HG03108 (cell line): ENCODE measurements around the gene CLCA2.
"Not testable (repeated sequence)": the region's sequence is repeated elsewhere in the genome, so short reads cannot be mapped to it uniquely, and the experiment has no call there.

Source experiments
- ATAC-seq: cut with Tn5 transposase; IDR thresholded peaks from one replicate; pipeline ENCODE4 v1.9.1; 2021; ENCODE audit warnings: moderate library complexity; ENCODE audit not compliant: unreplicated experiment

CLCA2 gene

DNA sequence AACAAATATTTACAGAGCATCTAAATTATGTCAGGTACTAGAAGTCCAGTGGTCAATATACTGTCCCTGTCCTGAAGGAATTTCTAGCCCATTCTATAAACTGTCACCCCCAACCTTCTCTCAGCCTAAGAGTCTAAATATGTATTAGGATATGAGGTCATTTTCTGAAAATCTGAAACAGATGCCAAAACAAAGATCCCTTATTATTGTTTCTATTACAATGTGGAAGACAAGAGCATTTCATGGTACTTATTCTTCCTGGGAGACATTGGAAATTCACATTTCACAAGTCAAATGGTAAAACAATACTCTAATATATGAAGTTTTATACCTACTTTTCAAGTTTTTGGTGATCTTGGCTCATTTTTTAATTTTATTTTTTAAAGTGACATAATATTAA, 47.3 kb downstream of the CLCA2 start:
- no peak for ATAC-seq

DNA sequence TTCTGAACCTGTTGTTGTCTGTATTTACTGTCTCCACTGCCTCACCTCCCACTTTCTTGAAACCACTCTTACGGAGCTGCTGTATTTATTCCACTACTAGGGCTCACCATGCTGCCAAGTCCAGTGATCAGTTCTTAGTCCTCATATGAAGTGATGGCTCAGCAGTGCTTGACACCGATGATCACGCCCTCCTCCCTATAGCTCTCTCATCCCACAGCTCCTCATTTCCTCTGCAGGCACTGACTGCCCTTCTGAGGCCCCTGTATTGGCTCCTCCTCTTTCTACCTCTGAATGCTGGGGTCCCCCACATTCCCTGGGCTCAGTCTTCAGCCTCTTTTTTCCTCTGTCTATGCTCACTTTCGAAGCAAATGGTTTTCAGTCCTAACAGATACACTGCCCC, 48.2 kb downstream of the CLCA2 start:
- ATAC-seq, result no peak

- no peak for ATAC-seq
These were observed 48.8 kb downstream of the CLCA2 start for GRCh38 chr1:86472767-86473166.

- ATAC-seq, result no peak
These were observed 53.3 kb downstream of the CLCA2 start for GRCh38 chr1:86477256-86477655.

GRCh38 chr1:86477682-86478081, 53.7 kb downstream of the CLCA2 start:
- ATAC-seq, result no peak

GRCh38 chr1:86478416-86479156, 54.6 kb downstream of the CLCA2 start:
- no peak for ATAC-seq

DNA sequence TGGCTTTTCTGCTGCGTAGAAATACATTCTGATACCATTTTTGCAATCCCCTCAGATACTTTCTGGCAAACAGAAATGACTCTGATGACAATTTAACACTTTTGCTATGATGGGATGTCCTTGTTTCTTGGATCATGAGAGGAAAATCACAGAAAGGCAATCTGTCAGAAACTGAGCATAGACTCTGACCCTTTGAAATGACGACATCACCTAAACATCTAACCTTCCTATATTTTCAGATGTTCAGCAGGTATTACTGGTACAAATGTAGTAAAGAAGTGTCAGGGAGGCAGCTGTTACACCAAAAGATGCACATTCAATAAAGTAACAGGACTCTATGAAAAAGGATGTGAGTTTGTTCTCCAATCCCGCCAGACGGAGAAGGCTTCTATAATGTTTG, 58.0 kb downstream of the CLCA2 start:
- ATAC-seq, result no peak

GRCh38 chr1:86487131-86487810, 63.3 kb downstream of the CLCA2 start:
- no peak for ATAC-seq

- ATAC-seq, result no peak
These were observed 63.8 kb downstream of the CLCA2 start for GRCh38 chr1:86487811-86488141.

- ATAC-seq, result no peak
These were observed 65.4 kb downstream of the CLCA2 start for GRCh38 chr1:86489242-86489878.

GRCh38 chr1:86491171-86491950, 67.4 kb downstream of the CLCA2 start:
- no peak for ATAC-seq

GRCh38 chr1:86498281-86498680, 74.3 kb downstream of the CLCA2 start:
- no peak for ATAC-seq

DNA sequence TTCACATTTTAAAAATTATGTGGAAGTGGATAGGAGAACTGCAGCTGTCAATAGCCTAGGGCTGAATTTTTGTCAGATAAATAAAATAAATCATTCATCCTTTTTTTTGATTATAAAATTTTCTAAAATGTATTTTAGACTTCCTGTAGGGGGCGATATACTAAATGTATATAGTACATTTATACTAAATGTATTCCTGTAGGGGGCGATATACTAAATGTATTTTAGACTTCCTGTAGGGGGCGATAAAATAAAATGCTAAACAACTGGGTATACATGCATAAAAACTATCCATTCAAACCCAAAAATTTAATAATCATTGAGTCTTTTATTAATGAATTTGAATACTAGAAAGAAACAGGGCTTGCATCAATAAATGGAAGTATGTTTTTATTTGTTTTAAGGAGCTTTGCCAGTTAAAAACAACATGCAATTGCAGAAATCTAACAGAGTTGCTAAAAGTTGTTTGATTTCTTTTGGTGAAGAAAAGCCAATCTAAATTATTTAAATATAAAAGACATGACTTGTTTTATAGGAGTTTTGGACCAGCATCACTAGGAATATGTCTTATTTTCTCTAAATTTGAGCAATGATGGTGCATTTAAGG, 76.1 kb downstream of the CLCA2 start:
- no peak for ATAC-seq

DNA sequence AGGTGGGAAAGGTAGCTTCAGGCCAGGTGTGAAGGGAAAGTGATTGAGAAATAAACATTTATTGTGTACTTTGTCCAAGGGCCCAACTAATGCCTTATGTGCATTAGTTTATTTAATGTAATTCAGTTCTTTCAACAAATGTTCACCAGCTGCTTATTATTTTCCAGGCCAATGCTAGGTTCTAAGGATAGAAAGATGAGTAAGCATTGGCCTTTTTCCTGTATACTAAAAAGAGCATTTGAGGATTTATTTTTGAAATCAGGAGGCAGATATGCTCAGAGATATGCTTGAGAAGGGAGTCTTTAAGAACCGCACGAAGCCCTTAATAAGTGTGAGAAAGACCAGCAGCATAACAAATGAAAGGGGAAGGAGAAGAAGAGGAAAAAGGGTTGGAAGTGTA, 76.7 kb downstream of the CLCA2 start:
- ATAC-seq, result no peak

- not testable (repeated sequence) for ATAC-seq
These were observed 78.2 kb downstream of the CLCA2 start for GRCh38 chr1:86502125-86502646.

DNA sequence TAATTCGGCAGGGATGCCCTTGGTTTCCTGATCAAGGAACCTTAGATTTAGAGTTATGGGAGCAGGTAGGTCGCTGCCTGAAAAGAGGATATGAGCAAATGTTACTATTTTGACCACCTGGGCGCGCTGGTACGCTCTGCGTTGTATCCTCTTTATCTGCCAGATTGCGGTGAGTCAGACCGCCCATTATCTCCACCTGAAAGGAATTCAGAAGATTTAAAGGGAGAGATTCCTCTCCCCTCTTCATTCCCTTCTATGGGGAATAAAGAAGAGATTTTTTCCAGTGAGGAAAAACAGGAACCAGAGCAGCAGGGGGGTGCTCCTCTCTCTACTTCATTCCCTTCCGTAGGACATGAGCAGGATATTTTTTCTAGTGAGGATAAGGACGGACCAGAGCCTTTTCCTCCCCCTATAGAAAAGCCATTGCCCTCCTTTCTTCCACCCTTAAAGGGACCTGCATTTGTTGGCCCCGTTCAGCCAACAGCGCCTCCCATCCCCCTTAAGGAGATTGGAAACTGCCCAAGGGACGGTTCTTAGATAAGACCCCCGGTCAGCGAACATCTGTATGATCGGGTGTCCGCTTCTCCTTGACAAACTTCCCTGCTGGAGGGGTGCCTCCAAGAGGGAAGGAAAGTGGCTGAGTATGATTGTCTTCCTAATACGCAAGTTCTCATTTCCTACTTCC, 78.9 kb downstream of the CLCA2 start:
- ATAC-seq, result no peak

GRCh38 chr1:86503406-86504136, 79.6 kb downstream of the CLCA2 start:
- no peak for ATAC-seq

GRCh38 chr1:86504137-86504479, 80.1 kb downstream of the CLCA2 start:
- no peak for ATAC-seq

DNA sequence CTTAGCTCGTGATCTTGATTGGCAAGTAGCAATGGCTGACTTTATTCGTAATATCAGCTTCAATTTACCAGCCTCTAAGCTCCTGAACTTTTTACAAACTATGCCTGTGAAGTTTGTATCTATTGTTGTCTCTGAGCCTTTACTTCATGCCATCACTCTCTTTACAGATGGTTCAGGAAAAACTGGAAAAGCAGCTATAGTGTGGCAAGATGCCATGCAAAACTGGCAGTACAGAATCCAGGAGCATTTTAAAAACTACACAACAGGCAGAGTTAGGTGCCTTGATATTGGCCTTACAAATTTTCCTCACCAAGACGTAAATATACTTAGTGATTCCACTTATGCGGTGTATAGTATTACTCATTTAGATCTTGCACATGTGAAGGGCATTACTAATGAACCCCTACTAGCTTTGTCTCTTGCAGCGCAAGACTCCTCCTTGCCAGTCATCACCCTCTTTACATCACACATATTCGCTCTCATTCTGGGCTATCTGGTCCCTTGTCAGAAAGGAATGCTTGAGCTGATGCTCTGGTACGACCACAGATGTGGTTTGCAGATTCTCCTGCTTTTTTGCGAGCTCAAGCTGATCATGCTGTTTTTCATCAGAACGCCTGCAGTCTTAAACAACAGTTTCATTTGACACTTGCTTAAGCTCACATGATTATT, 81.1 kb downstream of the CLCA2 start:
- no peak for ATAC-seq
